ENCODE results near the gene MAN2A1.

DNA sequence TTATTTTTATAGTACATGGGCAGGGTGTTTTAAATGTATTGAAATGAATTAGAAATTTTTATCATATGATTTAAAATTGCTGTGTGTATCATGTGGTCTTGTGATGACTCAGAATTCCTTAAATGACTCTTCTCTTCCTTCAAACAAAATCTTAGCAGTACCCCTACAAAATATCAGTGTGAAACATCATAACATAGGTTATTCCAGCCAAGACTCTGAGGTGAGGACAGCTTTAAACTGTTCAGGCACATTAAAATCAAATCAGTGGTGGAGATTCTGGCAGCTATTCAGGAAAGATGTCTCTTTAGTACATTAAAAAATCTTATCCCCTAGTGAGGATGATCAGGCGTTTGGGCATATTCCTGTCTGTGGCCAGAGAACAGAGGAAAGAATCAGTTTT lies 174.0 kb downstream of the MAN2A1 start:
- TF ChIP-seq, protein P1, sequence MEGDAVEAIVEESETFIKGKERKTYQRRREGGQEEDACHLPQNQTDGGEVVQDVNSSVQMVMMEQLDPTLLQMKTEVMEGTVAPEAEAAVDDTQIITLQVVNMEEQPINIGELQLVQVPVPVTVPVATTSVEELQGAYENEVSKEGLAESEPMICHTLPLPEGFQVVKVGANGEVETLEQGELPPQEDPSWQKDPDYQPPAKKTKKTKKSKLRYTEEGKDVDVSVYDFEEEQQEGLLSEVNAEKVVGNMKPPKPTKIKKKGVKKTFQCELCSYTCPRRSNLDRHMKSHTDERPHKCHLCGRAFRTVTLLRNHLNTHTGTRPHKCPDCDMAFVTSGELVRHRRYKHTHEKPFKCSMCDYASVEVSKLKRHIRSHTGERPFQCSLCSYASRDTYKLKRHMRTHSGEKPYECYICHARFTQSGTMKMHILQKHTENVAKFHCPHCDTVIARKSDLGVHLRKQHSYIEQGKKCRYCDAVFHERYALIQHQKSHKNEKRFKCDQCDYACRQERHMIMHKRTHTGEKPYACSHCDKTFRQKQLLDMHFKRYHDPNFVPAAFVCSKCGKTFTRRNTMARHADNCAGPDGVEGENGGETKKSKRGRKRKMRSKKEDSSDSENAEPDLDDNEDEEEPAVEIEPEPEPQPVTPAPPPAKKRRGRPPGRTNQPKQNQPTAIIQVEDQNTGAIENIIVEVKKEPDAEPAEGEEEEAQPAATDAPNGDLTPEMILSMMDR (conservative IDR thresholded peaks at IDR 0.05; ENCODE audit: low read depth, low read length), result no peak
- TF ChIP-seq EZH2 (IDR thresholded peaks at IDR 0.05; ENCODE audit: low read length, unreplicated experiment) (no peak), EZH2phosphoT487 (IDR thresholded peaks at IDR 0.05; ENCODE audit: borderline replicate concordance, low read length) (no peak)
